Rectal smooth muscle tissue (tissue), 1 donor: ENCODE measurements around the gene OR6K2.

Experiments used
- H3K27ac ChIP-seq: one replicate; pipeline ENCODE4 v1.7.0; 2013; ENCODE audit warnings: low read depth, low read length, inconsistent platforms
- H3K27me3 ChIP-seq: one replicate; pipeline ENCODE4 v1.7.0; 2013; ENCODE audit warnings: low read length; ENCODE audit not compliant: control insufficient read depth, insufficient read depth
- H3K36me3 ChIP-seq: one replicate; pipeline ENCODE4 v1.7.0; 2013; ENCODE audit warnings: low read length; ENCODE audit not compliant: control insufficient read depth, insufficient read depth
- H3K4me1 ChIP-seq: one replicate; pipeline ENCODE4 v1.7.0; 2013; ENCODE audit warnings: low read length; ENCODE audit not compliant: control insufficient read depth, insufficient read depth
- H3K4me3 ChIP-seq: one replicate; pipeline ENCODE4 v1.7.0; 2013; ENCODE audit warnings: low read length
- H3K9ac ChIP-seq: one replicate; pipeline ENCODE4 v1.7.0; 2013; ENCODE audit warnings: low read length

The OR6K2 gene

DNA sequence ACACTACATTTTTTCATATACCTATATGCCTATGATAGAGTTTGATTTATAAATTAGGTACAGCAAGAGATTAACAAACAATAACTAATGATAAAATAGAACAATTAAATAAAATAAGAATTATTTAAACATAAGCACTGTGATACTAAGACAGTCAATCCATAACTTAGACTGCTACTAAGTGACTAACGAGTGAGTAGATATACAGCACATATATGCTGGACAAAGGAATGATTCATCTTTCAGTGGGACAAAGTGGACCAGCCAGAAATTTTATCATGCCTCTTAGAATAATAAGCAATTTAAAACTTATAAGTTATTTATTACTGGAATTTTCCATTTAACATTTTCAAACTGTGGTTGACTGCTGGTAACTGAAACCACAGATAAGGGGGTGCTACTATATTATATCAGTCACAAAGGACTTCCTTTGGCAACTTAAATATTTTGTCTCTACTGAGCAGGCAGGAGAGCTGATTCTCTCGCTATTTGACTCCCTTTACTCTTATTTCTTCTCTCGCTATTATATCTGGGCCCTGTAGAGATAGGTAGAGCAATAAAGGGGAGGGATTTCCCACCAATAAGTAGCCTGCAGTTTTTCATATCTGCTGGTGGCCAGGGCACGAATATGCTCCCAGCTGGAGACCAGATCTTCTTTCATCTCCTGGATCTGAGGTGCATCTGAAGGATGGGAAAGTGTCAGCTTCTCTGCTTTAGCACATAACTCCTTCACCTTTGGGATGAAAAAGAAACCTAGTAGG lies 24.7 kb downstream of the OR6K2 start:
- Histone ChIP-seq H3K4me1 (no peaks in the 10 kb centered on the region), H3K9ac (no peak overlapping the region), H3K27me3 (no peaks in the 10 kb centered on the region), H3K36me3 (no peaks in the 10 kb centered on the region), H3K4me3 (no peak overlapping the region), H3K27ac (no peak overlapping the region)

DNA sequence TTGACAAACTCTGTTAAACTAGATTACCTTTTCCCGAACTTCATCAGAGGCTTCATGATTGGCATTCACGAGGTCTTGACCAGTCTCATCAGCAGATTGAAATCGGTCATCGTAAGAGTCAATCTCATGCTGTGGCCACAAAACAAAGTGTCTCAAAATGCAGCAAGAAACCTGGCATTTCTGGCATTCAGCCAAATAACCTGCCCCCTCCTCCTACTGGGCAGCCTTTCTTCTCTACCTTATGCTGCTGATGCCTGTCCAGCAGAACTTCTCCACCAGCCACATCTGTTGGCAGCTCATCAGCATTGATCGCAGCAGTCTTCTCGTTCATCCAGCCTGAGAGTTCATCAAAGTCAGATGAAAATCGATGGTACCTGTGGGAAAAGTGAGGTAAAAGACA lies 26.1 kb downstream of the OR6K2 start:
- Histone ChIP-seq H3K27ac (no peak overlapping the region), H3K27me3 (no peaks in the 10 kb centered on the region), H3K4me3 (no peak overlapping the region), H3K36me3 (no peaks in the 10 kb centered on the region), H3K9ac (no peak overlapping the region), H3K4me1 (no peaks in the 10 kb centered on the region)

DNA sequence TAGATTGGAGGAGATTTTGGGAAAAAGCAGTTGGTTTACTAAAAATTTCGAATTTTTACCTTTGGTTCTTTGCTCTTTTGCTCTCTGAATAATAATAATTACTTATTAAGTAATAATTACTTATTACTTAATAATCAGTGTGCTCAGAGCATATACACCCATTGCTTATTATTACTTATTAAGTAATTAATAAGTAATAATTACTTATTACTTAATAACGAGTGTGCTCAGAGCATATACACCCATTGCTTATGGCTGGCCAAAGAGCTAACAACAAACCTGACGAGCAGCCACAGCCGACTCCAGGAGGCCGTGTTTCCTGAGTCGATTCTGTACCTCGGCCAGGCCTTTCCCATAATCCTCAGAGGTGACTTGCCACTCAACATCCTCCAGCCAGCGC lies 34.4 kb downstream of the OR6K2 start:
- H3K27ac ChIP-seq = no peak overlapping the region
- no peak overlapping the region for H3K4me3 ChIP-seq
- no peaks in the 10 kb centered on the region for H3K27me3 ChIP-seq
- no peak overlapping the region for H3K9ac ChIP-seq
- no peaks in the 10 kb centered on the region for H3K4me1 ChIP-seq
- no peaks in the 10 kb centered on the region for H3K36me3 ChIP-seq

DNA sequence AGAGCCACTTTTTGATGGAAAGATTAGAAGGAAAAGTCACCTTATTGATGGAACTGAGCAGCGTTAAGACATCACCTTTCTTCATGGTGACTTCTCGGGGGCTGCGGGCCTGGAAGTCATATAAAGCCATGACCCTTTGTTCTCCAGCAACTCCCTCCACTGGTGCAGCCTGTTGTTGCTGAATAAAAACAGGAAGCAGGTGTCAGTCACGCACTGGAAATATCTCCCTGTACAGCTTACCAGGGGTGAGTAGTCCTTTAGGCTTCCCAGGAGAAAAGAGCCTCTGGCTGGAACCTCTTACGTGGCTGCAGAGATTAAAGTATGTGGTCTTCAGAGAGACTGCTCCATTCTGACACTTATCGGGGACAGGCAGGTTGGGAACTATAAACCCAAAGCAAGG lies 45.9 kb downstream of the OR6K2 start:
- H3K4me3 ChIP-seq = no peak overlapping the region
- H3K27ac ChIP-seq = no peak overlapping the region
- no peaks in the 10 kb centered on the region for H3K36me3 ChIP-seq
- H3K9ac ChIP-seq = no peak overlapping the region
- no peaks in the 10 kb centered on the region for H3K4me1 ChIP-seq
- H3K27me3 ChIP-seq = no peaks in the 10 kb centered on the region

DNA sequence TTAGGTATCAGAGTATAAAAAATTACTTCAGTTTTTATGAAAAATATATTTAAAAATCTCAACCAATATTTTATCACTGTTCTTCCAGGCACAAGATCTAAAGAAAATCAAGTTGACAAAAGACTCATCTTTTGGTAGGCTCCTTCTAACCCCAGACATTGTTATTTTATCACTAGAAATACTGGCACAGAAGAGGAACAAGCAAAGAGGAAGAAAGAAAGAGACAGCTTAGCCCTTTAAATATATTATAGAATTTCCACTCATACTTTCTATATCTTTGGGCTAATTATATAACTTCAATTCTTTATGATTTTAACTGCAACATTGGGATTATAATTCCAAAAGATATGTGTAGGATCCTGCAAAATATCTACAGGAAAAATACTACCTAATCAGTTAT lies 46.4 kb downstream of the OR6K2 start:
- H3K4me1 ChIP-seq = no peaks in the 10 kb centered on the region
- H3K4me3 ChIP-seq = no peak overlapping the region
- no peak overlapping the region for H3K27ac ChIP-seq
- no peaks in the 10 kb centered on the region for H3K27me3 ChIP-seq
- no peaks in the 10 kb centered on the region for H3K36me3 ChIP-seq
- H3K9ac ChIP-seq = no peak overlapping the region

DNA sequence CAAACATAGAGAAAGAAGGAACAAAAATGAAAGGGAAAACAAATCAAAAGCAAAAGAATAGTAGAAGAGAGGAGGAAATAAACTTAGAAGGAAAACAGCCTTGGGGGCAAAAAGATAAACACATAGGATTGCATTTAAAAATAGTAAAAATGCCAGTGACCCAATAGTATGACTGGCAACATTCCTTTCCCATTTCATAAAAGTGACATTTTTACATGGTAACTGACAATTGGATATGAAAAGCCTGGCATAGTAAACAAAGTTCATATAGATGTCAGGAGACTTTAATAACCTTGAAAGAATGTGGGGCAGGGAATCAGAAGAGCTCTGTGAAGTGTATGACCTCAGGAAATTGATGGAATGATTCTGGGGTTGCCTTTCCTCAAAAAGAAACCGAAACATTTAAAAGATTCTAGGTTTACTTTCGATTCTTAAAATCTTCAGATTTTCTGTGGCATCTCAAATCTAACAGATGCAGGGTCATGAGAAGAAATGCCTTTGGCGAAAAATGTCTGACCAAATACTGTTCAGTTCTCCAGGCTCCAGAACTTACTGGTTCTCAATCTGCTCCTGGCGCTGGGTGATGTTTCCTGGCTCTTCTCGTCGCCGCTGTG lies 47.6 kb downstream of the OR6K2 start:
- Histone ChIP-seq H3K4me1 (no peaks in the 10 kb centered on the region), H3K27me3 (no peaks in the 10 kb centered on the region), H3K27ac (no peak overlapping the region), H3K36me3 (no peaks in the 10 kb centered on the region), H3K9ac (no peak overlapping the region), H3K4me3 (no peak overlapping the region)
